Panc1 (cell line): ENCODE measurements around the gene KRT34. TPM values are rescaled to one million over a fixed set of nuclear protein-coding genes. Genes with fewer than 3 reads are reported as not detected.
A peak's percentile ranks its signal among the peaks of the same experiment; 100 is the strongest.

Source experiments
- ATAC-seq: fragments of 200-7000 bp; cut with Tn5 transposase; 2 replicates; pipeline ENCODE4 v1.9.1; 2020; ENCODE audit warnings: mild to moderate bottlenecking, moderate library complexity
- BruUV-seq: library from RNA; stranded (reverse); fragments of 400-500 nt; replicated peaks from 2 replicates; lab custom pipeline; 2021; lab: Mats Ljungman, UMichigan
- CTCF ChIA-PET: fragments of 300-600 bp; sonication (Branson Sonifier 250); formaldehyde crosslinking; loops from one replicate; lab custom pipeline; 2022; ENCODE audit warnings: antibody characterized with exemption; lab: Charles Lee
- POLR2A ChIA-PET: fragments of 300-600 bp; sonication (Branson Sonifier 250); formaldehyde crosslinking; loops from one replicate; lab custom pipeline; 2022; ENCODE audit warnings: antibody characterized with exemption; lab: Charles Lee
- DNase-seq: peaks from one replicate; pipeline ENCODE4 v3.0.0-alpha.2; 2010; ENCODE audit warnings: low read depth, low spot score
- H3K27ac ChIP-seq: 2 replicates; pipeline ENCODE4 v1.5.1; 2011; ENCODE audit warnings: mild to moderate bottlenecking, low read length, inconsistent platforms
- H3K27me3 ChIP-seq: fragments of 200-500 bp; sonication (Bioruptor generic); 2 replicates; pipeline ENCODE4 v1.6.0; 2014; ENCODE audit warnings: low read length, inconsistent platforms; ENCODE audit not compliant: control insufficient read depth, insufficient read depth
- H3K36me3 ChIP-seq: fragments of 200-500 bp; sonication (Bioruptor generic); 2 replicates; pipeline ENCODE4 v1.5.1; 2014; ENCODE audit warnings: inconsistent platforms, mild to moderate bottlenecking, low read length, moderate library complexity; ENCODE audit not compliant: control insufficient read depth, insufficient read depth
- H3K4me1 ChIP-seq: 2 replicates; pipeline ENCODE4 v1.5.1; 2011; ENCODE audit warnings: inconsistent platforms, mild to moderate bottlenecking, low read length, moderate library complexity; ENCODE audit not compliant: control insufficient read depth, insufficient read depth
- H3K4me3 ChIP-seq, 2 experiments: 2 replicates each; pipeline ENCODE4 v1.5.1; 2011 to 2012; ENCODE audit warnings: low read depth in 2 of 2, low read length in 2 of 2, mild to moderate bottlenecking in 2 of 2, inconsistent platforms in 1 of 2, moderate library complexity in 1 of 2
- H3K9me3 ChIP-seq: fragments of 200-500 bp; sonication (Bioruptor generic); 2 replicates; pipeline ENCODE4 v1.5.1; 2014; ENCODE audit warnings: low read depth, mild to moderate bottlenecking, inconsistent platforms, low read length, moderate library complexity; ENCODE audit not compliant: control insufficient read depth, insufficient read depth
- CTCF ChIP-seq: fragments of 450-650 bp; IDR thresholded peaks from 2 replicates; pipeline ENCODE4 v1.5.1; 2017; ENCODE audit warnings: mild to moderate bottlenecking
- POLR2AphosphoS5 ChIP-seq: IDR thresholded peaks from 2 replicates; pipeline ENCODE4 v1.6.1; 2012; ENCODE audit warnings: mild to moderate bottlenecking, low read depth, low read length, moderate library complexity
- REST ChIP-seq, 2 experiments: IDR thresholded peaks; 2 replicates each; pipeline ENCODE4 v1.6.1; 2011 to 2012; ENCODE audit warnings: low read depth in 2 of 2, control low read depth in 1 of 2, low read length in 1 of 2, mild to moderate bottlenecking in 1 of 2, moderate library complexity in 1 of 2; ENCODE audit not compliant: insufficient read depth in 1 of 2
- SIN3A ChIP-seq: IDR thresholded peaks from 2 replicates; pipeline ENCODE4 v1.6.1; 2012; ENCODE audit warnings: low read depth, mild to moderate bottlenecking, low read length, moderate library complexity, borderline replicate concordance; ENCODE audit not compliant: insufficient read depth
- TCF7L2 ChIP-seq: IDR thresholded peaks from 2 replicates; pipeline ENCODE4 v1.6.1; 2011; ENCODE audit warnings: mild to moderate bottlenecking, low read depth, low read length, inconsistent platforms
- in situ Hi-C: cut with HindIII; loops from 2 replicates; pipeline ENCODE4 v1.10.0; 2016; ENCODE audit warnings: low sequenced_read_pairs, low pct_unique_long_range_greater_than_20kb
- intact Hi-C: fragments of 100-400 bp; cut with micrococcal nuclease; formaldehyde crosslinking; loops from one replicate; pipeline ENCODE4 v1.10.0; 2022; ENCODE audit not compliant: unreplicated experiment
- total RNA-seq: library from RNA; stranded (reverse); gene quantifications from one replicate; pipeline ENCODE4 v1.2.1, GENCODE V29; 2021; ENCODE audit not compliant: unreplicated experiment

The KRT34 gene
- total RNA-seq, 1 experiment from 2014 or later, result not detected

DNA sequence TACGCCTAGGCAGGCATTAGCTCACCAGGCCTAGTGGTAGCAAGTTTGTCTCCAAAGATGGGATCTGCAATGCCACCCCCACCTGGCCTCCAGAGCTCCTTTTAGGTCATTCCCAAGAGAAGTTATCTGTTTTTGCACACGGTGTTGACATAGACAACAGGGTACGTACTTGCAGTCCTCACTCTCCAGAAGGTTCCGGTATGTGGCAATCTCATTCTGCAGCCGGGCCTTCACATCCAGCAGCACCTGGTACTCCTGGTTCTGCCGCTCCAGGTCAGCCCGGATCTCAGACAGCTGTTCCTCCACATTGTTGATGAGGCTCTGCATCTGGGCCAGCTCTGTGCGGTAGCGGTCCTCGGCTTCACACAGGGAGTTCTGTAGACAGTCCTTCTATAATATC, 25.1 kb upstream of the KRT34 start:
- intact Hi-C loops, result no loop called here
- no peak for TF ChIP-seq POLR2AphosphoS5
- TF ChIP-seq SIN3A, result no peak
- TF ChIP-seq REST (IDR thresholded peaks at IDR 0.05; ENCODE audit: insufficient read depth in 1 of 2, low read depth in 2 of 2, low read length in 1 of 2), result no peak
- TF ChIP-seq TCF7L2, result no peak
- no peak for TF ChIP-seq CTCF
- H3K9me3 ChIP-seq, result no peaks in the 10 kb centered on the region
- no TSS peak for BruUV-seq
- ChIA-PET POLR2A (no interaction called here), CTCF (interaction anchor here (1.5 kb wide), 1 partner anchor 10 kb away, joined by 4 read pairs; no protein-coding TSS in a partner anchor)
- peak overlapping the region; percentile 13; the same call in 1 of the 2 replicates for H3K27ac ChIP-seq
- DNase-seq, result no peak
- no peak for ATAC-seq
- H3K4me1 ChIP-seq, result peaks cover 13% of the 10 kb centered on the region
- H3K27me3 ChIP-seq, result no peaks in the 10 kb centered on the region
- in situ Hi-C loops, result no loop called here
- H3K36me3 ChIP-seq, result no peaks in the 10 kb centered on the region
- H3K4me3 ChIP-seq, result no peak overlapping the region

GRCh38 chr17:41406205-41406604, 24.1 kb upstream of the KRT34 start:
- TF ChIP-seq REST (IDR thresholded peaks at IDR 0.05; ENCODE audit: insufficient read depth in 1 of 2, low read depth in 2 of 2, low read length in 1 of 2), result no peak
- TF ChIP-seq SIN3A, result no peak
- peak; percentile 57 for TF ChIP-seq CTCF
- no peak for TF ChIP-seq TCF7L2
- TF ChIP-seq POLR2AphosphoS5, result no peak
- intact Hi-C loops (no loop called here), in situ Hi-C loops (no loop called here)
- Histone ChIP-seq H3K27ac (peak overlapping the region; percentile 13; the same call in 1 of the 2 replicates), H3K36me3 (no peaks in the 10 kb centered on the region), H3K4me1 (peaks cover 13% of the 10 kb centered on the region), H3K27me3 (no peaks in the 10 kb centered on the region), H3K9me3 (no peaks in the 10 kb centered on the region), H3K4me3 (no peak overlapping the region)
- peak; percentile 89 for ATAC-seq
- DNase-seq, result no peak
- POLR2A ChIA-PET, result no interaction called here
- CTCF ChIA-PET, result interaction anchor here (0.9 to 1.8 kb wide), 3 partner anchors 11 to 143 kb away, joined by 3 to 10 read pairs (median 4); no protein-coding TSS in a partner anchor
- no TSS peak for BruUV-seq
